HepG2 (cell line): Measurements from ENCODE around the gene CHKB. TPM values are rescaled to one million over a fixed set of nuclear protein-coding genes. Genes with fewer than 3 reads are reported as not detected.

ENCODE experiments used
- CC2D1A ChIP-seq: sonication (generic); formaldehyde crosslinking; IDR thresholded peaks from 2 replicates; pipeline ENCODE4 v1.8.1; 2023; ENCODE audit warnings: mild to moderate bottlenecking, missing genetic modification reagents
- FLYWCH1 ChIP-seq: sonication (generic); formaldehyde crosslinking; IDR thresholded peaks from 2 replicates; pipeline ENCODE4 v1.8.1; 2023; ENCODE audit warnings: mild to moderate bottlenecking, missing genetic modification reagents
- HNRNPH1 ChIP-seq: fragments of 200-400 bp; formaldehyde crosslinking; optimal IDR thresholded peaks from 2 replicates; pipeline ENCODE3; 2017; ENCODE audit warnings: mild to moderate bottlenecking, low read depth, low read length
- HNRNPLL ChIP-seq: fragments of 200-400 bp; formaldehyde crosslinking; IDR thresholded peaks from 2 replicates; pipeline ENCODE4 v1.6.1; 2017; ENCODE audit warnings: mild to moderate bottlenecking, low read depth, low read length; ENCODE audit not compliant: poor library complexity, severe bottlenecking
- MAFF ChIP-seq: IDR thresholded peaks from 2 replicates; pipeline ENCODE4 v1.6.1; 2011; ENCODE audit warnings: low read depth, low read length, improper control_type of control experiment
- MATR3 ChIP-seq: sonication (generic); formaldehyde crosslinking; IDR thresholded peaks from 2 replicates; pipeline ENCODE4 v1.4.0; 2020; ENCODE audit warnings: missing genetic modification reagents
- MEF2D ChIP-seq: sonication (generic); formaldehyde crosslinking; IDR thresholded peaks from 2 replicates; pipeline ENCODE4 v1.5.1; 2020; ENCODE audit warnings: mild to moderate bottlenecking, missing genetic modification reagents
- POLR2AphosphoS5 ChIP-seq: IDR thresholded peaks from 2 replicates; pipeline ENCODE4 v1.6.1; 2012; ENCODE audit warnings: low read depth, low read length
- SNAI1 ChIP-seq: sonication (generic); formaldehyde crosslinking; IDR thresholded peaks from 2 replicates; pipeline ENCODE4 v1.5.0; 2020; ENCODE audit warnings: mild to moderate bottlenecking, missing genetic modification reagents, borderline replicate concordance
- SP5 ChIP-seq: IDR thresholded peaks from 2 replicates; pipeline ENCODE4 v1.6.1; 2016; ENCODE audit warnings: low read depth, borderline replicate concordance
- TGIF2 ChIP-seq: IDR thresholded peaks from 2 replicates; pipeline ENCODE4 v1.6.1; 2016; ENCODE audit warnings: control low read depth, missing compliant biosample characterization
- ZFP90 ChIP-seq: sonication (generic); formaldehyde crosslinking; IDR thresholded peaks from 2 replicates; pipeline ENCODE4 v1.8.0; 2022; ENCODE audit warnings: missing genetic modification reagents, mild to moderate bottlenecking, inconsistent platforms, borderline replicate concordance
- ZNF251 ChIP-seq: sonication (generic); formaldehyde crosslinking; IDR thresholded peaks from 2 replicates; pipeline ENCODE4 v1.9.0; 2021; ENCODE audit warnings: mild to moderate bottlenecking, missing genetic modification reagents
- ZNF883 ChIP-seq: sonication (generic); formaldehyde crosslinking; IDR thresholded peaks from 2 replicates; pipeline ENCODE4 v1.5.1; 2020; ENCODE audit warnings: mild to moderate bottlenecking, missing genetic modification reagents; ENCODE audit errors: not compliant biosample characterization
- polyA plus RNA-seq, 8 experiments: library from polyadenylated mRNA; depleted of rRNA in 3 of 8; stranded (reverse) in 7 of 8; unstranded in 1 of 8; fragments of >200 nt; fragmentation: Illumina TruSeq in 4 of 8; extraction: Trizol in 4 of 8; gene quantifications; 2 replicates each; pipeline versions ENCODE4 v1.2.1 to v1.2.3, GENCODE V29; 2011 to 2016; ENCODE audit warnings: low read depth in 4 of 8, missing spikeins in 1 of 8, mixed read lengths in 1 of 8; ENCODE audit not compliant: insufficient read depth in 1 of 8
- total RNA-seq, 5 experiments: library from RNA; depleted of rRNA; stranded (reverse); fragments of >200 nt; fragmentation: Illumina TruSeq; extraction: Trizol; gene quantifications; 2 replicates each; pipeline ENCODE4 v1.2.3, GENCODE V29; 2016; ENCODE audit warnings: low read depth in 1 of 5
- TF ChIP-seq, protein P1 (sequence below): sonication (generic); formaldehyde crosslinking; IDR thresholded peaks from 2 replicates; pipeline ENCODE4 v1.4.0; 2020; ENCODE audit warnings: missing genetic modification reagents, borderline replicate concordance
- TF ChIP-seq, protein P2 (sequence below): sonication (generic); formaldehyde crosslinking; IDR thresholded peaks from 2 replicates; pipeline ENCODE4 v1.4.0; 2020; ENCODE audit warnings: missing genetic modification reagents, borderline replicate concordance
- TF ChIP-seq, protein P3 (sequence below): sonication (generic); formaldehyde crosslinking; IDR thresholded peaks from 2 replicates; pipeline ENCODE4 v1.4.0; 2020; ENCODE audit warnings: mild to moderate bottlenecking, missing genetic modification reagents

CHKB gene
- total and polyA plus RNA-seq, 2 of the 13 experiments (the other 11 are each of a cell fraction or from before 2014, with no cell fraction given), result 24.5 to 42.7 TPM

DNA sequence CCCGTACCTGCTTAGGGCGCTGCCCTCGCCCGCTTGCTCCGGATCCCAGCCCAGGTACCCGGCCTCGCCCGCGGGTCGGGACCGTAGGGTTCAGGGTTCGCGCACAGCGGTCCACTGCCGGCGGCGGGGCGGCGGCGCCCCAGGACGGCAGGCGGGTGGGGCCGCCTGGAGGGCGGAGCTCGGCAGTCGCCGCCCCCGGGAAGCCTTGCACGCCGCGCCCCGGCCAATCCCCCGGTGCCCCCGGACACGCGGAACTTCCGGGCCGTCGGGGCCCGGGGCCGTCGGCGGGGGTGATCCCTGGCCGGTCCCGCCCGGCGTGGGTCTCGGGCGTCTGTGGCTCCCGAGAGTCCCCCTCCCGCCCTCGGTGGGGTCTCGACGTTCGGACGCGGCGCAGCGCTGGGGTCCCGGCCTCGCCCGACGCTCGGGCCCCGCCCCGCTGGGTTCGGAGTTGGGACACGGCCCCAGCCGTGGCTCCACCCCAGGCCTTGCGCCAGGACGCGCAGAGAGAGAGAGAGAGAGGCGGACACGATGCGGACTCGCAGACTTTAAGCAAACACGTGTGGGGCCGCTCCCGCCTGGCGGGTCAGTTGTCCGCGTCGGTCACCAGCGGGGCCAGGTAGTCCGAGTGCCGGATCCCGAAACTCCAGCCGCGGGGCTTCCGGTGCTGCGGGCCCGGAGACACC, 52.6 kb downstream of the CHKB start, which contains the start of gene TYMP (continued):
- TF ChIP-seq ZFP90 (CRISPR knock-in tag), result peak; percentile 18; the same call in 1 of the 2 replicates
- TF ChIP-seq ZNF251, result no peak
- TF ChIP-seq TGIF2 (CRISPR knock-in tag), result peak; percentile 40; the same call in 1 of the 2 replicates
- TF ChIP-seq MATR3 (CRISPR knock-in tag), result no peak
- no peak; the same call in 1 of the 2 replicates for TF ChIP-seq SP5 (CRISPR knock-in tag)
- TF ChIP-seq, protein P1, sequence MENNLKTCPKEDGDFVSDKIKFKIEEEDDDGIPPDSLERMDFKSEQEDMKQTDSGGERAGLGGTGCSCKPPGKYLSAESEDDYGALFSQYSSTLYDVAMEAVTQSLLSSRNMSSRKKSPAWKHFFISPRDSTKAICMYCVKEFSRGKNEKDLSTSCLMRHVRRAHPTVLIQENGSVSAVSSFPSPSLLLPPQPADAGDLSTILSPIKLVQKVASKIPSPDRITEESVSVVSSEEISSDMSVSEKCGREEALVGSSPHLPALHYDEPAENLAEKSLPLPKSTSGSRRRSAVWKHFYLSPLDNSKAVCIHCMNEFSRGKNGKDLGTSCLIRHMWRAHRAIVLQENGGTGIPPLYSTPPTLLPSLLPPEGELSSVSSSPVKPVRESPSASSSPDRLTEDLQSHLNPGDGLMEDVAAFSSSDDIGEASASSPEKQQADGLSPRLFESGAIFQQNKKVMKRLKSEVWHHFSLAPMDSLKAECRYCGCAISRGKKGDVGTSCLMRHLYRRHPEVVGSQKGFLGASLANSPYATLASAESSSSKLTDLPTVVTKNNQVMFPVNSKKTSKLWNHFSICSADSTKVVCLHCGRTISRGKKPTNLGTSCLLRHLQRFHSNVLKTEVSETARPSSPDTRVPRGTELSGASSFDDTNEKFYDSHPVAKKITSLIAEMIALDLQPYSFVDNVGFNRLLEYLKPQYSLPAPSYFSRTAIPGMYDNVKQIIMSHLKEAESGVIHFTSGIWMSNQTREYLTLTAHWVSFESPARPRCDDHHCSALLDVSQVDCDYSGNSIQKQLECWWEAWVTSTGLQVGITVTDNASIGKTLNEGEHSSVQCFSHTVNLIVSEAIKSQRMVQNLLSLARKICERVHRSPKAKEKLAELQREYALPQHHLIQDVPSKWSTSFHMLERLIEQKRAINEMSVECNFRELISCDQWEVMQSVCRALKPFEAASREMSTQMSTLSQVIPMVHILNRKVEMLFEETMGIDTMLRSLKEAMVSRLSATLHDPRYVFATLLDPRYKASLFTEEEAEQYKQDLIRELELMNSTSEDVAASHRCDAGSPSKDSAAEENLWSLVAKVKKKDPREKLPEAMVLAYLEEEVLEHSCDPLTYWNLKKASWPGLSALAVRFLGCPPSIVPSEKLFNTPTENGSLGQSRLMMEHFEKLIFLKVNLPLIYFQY (CRISPR knock-in tag), result peak; percentile 12; the same call in 1 of the 2 replicates
- TF ChIP-seq, protein P2, sequence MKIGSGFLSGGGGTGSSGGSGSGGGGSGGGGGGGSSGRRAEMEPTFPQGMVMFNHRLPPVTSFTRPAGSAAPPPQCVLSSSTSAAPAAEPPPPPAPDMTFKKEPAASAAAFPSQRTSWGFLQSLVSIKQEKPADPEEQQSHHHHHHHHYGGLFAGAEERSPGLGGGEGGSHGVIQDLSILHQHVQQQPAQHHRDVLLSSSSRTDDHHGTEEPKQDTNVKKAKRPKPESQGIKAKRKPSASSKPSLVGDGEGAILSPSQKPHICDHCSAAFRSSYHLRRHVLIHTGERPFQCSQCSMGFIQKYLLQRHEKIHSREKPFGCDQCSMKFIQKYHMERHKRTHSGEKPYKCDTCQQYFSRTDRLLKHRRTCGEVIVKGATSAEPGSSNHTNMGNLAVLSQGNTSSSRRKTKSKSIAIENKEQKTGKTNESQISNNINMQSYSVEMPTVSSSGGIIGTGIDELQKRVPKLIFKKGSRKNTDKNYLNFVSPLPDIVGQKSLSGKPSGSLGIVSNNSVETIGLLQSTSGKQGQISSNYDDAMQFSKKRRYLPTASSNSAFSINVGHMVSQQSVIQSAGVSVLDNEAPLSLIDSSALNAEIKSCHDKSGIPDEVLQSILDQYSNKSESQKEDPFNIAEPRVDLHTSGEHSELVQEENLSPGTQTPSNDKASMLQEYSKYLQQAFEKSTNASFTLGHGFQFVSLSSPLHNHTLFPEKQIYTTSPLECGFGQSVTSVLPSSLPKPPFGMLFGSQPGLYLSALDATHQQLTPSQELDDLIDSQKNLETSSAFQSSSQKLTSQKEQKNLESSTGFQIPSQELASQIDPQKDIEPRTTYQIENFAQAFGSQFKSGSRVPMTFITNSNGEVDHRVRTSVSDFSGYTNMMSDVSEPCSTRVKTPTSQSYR, result no peak
- TF ChIP-seq, protein P3, sequence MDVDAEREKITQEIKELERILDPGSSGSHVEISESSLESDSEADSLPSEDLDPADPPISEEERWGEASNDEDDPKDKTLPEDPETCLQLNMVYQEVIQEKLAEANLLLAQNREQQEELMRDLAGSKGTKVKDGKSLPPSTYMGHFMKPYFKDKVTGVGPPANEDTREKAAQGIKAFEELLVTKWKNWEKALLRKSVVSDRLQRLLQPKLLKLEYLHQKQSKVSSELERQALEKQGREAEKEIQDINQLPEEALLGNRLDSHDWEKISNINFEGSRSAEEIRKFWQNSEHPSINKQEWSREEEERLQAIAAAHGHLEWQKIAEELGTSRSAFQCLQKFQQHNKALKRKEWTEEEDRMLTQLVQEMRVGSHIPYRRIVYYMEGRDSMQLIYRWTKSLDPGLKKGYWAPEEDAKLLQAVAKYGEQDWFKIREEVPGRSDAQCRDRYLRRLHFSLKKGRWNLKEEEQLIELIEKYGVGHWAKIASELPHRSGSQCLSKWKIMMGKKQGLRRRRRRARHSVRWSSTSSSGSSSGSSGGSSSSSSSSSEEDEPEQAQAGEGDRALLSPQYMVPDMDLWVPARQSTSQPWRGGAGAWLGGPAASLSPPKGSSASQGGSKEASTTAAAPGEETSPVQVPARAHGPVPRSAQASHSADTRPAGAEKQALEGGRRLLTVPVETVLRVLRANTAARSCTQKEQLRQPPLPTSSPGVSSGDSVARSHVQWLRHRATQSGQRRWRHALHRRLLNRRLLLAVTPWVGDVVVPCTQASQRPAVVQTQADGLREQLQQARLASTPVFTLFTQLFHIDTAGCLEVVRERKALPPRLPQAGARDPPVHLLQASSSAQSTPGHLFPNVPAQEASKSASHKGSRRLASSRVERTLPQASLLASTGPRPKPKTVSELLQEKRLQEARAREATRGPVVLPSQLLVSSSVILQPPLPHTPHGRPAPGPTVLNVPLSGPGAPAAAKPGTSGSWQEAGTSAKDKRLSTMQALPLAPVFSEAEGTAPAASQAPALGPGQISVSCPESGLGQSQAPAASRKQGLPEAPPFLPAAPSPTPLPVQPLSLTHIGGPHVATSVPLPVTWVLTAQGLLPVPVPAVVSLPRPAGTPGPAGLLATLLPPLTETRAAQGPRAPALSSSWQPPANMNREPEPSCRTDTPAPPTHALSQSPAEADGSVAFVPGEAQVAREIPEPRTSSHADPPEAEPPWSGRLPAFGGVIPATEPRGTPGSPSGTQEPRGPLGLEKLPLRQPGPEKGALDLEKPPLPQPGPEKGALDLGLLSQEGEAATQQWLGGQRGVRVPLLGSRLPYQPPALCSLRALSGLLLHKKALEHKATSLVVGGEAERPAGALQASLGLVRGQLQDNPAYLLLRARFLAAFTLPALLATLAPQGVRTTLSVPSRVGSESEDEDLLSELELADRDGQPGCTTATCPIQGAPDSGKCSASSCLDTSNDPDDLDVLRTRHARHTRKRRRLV (CRISPR knock-in tag), result no peak; the same call in 1 of the 2 replicates
- no peak for TF ChIP-seq FLYWCH1 (CRISPR knock-in tag)
- TF ChIP-seq MEF2D (CRISPR knock-in tag), result no peak
- no peak for TF ChIP-seq ZNF883 (CRISPR knock-in tag)
- TF ChIP-seq HNRNPLL, result no peak
- TF ChIP-seq SNAI1 (CRISPR knock-in tag), result no peak
- no peak for TF ChIP-seq MAFF
- no peak for TF ChIP-seq CC2D1A (CRISPR knock-in tag)
- no peak for TF ChIP-seq HNRNPH1
- TF ChIP-seq POLR2AphosphoS5, result peak; percentile 40
